Immature natural killer cell (primary cell): ENCODE data around the gene AZIN2. TPM values are rescaled to one million over a fixed set of nuclear protein-coding genes. Genes with fewer than 3 reads are reported as not detected.
A peak's percentile ranks its signal among the peaks of the same experiment; 100 is the strongest.
"Not testable (repeated sequence)": the region's sequence is repeated elsewhere in the genome, so short reads cannot be mapped to it uniquely, and the experiment has no call there.

Source experiments
- DNase-seq, 3 donors: peaks; one replicate each; pipeline ENCODE4 v3.0.0; 2022; ENCODE audit warnings: mixed read lengths in 1 of 3
- H3K27ac Mint-ChIP-seq, 6 donors: one replicate each; pipeline ENCODE4 v1.8.0; 2020; ENCODE audit warnings: mixed read lengths in 6 of 6, mild to moderate bottlenecking in 5 of 6, inconsistent platforms in 4 of 6, moderate library complexity in 3 of 6
- H3K27me3 Mint-ChIP-seq, 3 donors: one replicate each; pipeline ENCODE4 v1.8.0; 2020 to 2021; ENCODE audit warnings: low read depth in 3 of 3, mild to moderate bottlenecking in 3 of 3, mixed read lengths in 3 of 3, moderate library complexity in 3 of 3, inconsistent platforms in 1 of 3
- H3K36me3 Mint-ChIP-seq, 3 donors: one replicate each; pipeline ENCODE4 v1.8.0; 2020; ENCODE audit warnings: mixed read lengths in 3 of 3, inconsistent platforms in 2 of 3, mild to moderate bottlenecking in 2 of 3
- H3K4me1 Mint-ChIP-seq, 2 donors: one replicate each; pipeline ENCODE4 v1.8.0; 2020; ENCODE audit warnings: inconsistent platforms in 2 of 2, mild to moderate bottlenecking in 2 of 2, mixed read lengths in 2 of 2, moderate library complexity in 1 of 2
- H3K4me3 Mint-ChIP-seq, 5 donors: one replicate each; pipeline ENCODE4 v1.8.0; 2020; ENCODE audit warnings: mild to moderate bottlenecking in 5 of 5, mixed read lengths in 5 of 5, inconsistent platforms in 3 of 5, moderate library complexity in 3 of 5
- H3K9me3 Mint-ChIP-seq, 6 donors: one replicate each; pipeline ENCODE4 v1.8.0; 2020; ENCODE audit warnings: mild to moderate bottlenecking in 6 of 6, mixed read lengths in 6 of 6, inconsistent platforms in 4 of 6, moderate library complexity in 3 of 6
- polyA plus RNA-seq, 3 donors: library from polyadenylated mRNA; unstranded; fragments of 300-500 nt; fragmentation: Illumina TruSeq; gene quantifications; one replicate each; pipeline ENCODE4 v1.2.3, GENCODE V29; 2021

Gene AZIN2
- polyA plus RNA-seq, 3 donors from 2014 or later, result 1.6 to 2.9 (median 1.8) TPM

DNA sequence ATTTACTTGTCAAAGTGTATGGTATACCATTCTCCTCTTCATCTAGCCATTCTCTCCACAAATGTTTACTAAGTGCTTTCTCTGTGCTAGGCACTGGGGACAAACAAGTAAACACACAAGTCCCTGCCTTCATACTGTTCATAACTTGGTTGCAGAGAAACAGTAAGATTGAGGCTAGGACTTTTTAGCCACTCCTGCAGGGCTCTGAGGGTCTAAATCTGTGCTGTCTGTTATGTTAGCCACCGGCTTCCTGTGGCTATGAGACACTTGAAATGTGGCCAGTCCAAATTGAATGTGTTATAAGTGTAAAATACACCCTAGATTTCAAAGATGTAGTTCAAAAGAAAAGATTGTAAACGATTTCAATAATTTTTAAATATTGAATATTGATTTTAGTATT, 50.2 kb downstream of the AZIN2 start:
- Mint-ChIP-seq H3K9me3 (no peaks in the 10 kb centered on the region), H3K27ac (peak overlapping the region in 3 of 6 donors; percentile 9 to 61 (median 18)), H3K4me3 (peak overlapping the region in 4 of 5 donors; percentile 31 to 74 (median 40)), H3K27me3 (peaks cover 8 to 10% (median 10%) of the 10 kb centered on the region in 3 donors), H3K36me3 (peaks cover 6 to 15% (median 9%) of the 10 kb centered on the region in 3 donors), H3K4me1 (peaks cover 55 to 66% of the 10 kb centered on the region in 2 donors)
- DNase-seq, result peak; percentile 30 to 47 (median 39)

DNA sequence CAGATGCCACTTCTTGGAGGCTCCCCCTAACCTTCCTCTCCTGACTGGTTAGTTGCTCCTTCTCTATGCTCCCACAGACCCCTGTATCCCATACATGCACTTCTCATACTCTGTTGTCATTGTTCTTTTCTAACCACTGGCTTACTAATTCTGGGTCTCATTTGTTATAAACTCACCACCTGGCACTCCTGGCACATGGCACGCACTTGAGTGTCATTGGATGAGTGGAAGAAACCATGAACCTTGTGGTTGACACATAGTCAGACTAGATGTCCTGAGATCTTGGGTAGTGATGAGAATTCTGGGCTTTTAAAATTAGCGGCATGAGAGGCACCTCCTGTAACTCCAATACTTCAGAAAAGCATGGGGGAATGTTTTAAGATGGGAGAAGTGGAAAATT, 51.6 kb downstream of the AZIN2 start:
- peaks cover 41 to 53% of the 10 kb centered on the region in 2 donors for H3K4me1 Mint-ChIP-seq
- peak overlapping the region in 3 of 5 donors; percentile 0 to 27 (median 24) for H3K4me3 Mint-ChIP-seq
- no peak for DNase-seq
- H3K27me3 Mint-ChIP-seq, result peaks cover 3 to 4% (median 3%) of the 10 kb centered on the region in 3 donors
- no peak overlapping the region for H3K27ac Mint-ChIP-seq
- no peaks in the 10 kb centered on the region for H3K9me3 Mint-ChIP-seq
- peaks cover 6 to 15% (median 9%) of the 10 kb centered on the region in 3 donors for H3K36me3 Mint-ChIP-seq

DNA sequence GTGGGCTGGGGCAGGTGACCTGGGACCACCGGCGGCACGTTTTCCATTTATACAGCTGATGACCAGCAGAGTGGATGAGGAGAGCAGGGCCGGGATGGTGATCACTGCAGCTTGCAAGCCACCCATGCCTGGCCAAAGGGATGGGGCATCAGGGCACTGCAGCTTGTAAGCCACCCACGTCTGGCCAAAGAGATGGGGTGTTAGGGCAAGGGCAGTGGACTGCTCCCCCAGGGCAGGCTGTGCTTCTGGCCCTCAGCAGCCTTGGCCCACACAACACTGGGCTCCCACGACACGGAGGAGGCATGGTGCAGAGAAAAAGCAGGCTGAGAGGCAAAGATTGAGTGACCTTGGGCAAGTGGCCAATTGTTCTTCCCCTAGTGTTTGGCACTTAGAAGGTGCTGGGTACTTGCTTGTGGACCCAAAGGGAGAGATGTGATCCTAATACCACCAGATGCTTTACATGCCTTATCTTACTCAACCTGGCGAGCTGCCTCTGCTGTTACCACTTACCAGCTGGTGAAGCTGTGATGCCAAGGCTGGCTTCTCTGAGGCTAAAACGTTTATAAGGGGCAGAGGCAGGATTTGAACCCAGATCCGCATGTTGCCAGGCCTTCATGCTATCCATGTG, 52.6 kb downstream of the AZIN2 start:
- no peak for DNase-seq
- Mint-ChIP-seq H3K4me1 (peaks cover 33 to 42% of the 10 kb centered on the region in 2 donors), H3K4me3 (no peak overlapping the region), H3K27ac (no peak overlapping the region), H3K9me3 (no peaks in the 10 kb centered on the region), H3K27me3 (peaks cover under 1 to 4% (median 3%) of the 10 kb centered on the region in 3 donors), H3K36me3 (peaks cover 6 to 15% (median 9%) of the 10 kb centered on the region in 3 donors)

DNA sequence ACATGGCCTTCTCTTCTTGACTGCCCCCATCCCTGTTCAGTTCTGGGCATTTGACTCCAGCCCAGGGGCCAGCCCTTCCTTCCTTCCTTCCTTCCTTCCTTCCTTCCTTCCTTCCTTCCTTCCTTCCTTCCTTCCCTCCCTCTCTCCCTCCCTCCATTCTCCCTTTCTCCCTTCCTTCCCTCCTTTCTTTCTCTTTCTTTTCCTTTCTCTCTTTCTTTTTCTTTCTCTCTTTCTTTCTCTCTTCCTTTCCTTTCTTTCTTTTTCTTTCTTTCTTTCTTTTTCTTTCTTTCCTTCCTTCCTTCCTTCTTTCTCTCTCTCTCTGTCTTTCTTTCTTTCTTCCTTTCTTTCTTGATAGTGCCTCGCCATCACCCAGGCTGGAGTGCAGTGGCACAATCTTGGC, 55.1 kb downstream of the AZIN2 start:
- not testable (repeated sequence) for H3K9me3 Mint-ChIP-seq, H3K27ac Mint-ChIP-seq, H3K4me3 Mint-ChIP-seq, DNase-seq, H3K27me3 Mint-ChIP-seq
- H3K4me1 Mint-ChIP-seq, result peaks cover 14 to 19% of the 10 kb centered on the region in 2 donors
- H3K36me3 Mint-ChIP-seq, result peaks cover 6 to 15% (median 9%) of the 10 kb centered on the region in 3 donors

DNA sequence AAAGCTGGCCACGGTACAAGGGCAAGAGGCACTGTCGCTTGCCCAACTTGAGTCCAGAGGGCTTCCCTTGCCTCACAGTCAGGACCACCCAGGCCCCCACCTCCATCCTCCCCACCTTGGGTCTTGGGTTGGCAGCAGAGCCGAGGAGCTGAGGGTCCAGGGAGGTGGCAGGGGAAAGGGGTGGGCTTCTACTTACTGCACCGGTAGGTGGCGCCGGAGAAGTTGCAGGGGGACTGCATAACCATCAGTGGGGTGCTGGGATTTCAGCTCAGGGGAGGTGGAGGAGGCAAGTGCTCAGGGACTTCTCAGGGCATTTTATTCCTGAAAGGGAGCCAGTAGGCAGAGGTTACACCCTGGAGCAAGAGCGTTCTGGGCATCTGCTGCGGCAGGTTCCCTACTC, 56.8 kb downstream of the AZIN2 start:
- peaks cover 0 to 3% (median 2%) of the 10 kb centered on the region in 3 donors for H3K27me3 Mint-ChIP-seq

DNA sequence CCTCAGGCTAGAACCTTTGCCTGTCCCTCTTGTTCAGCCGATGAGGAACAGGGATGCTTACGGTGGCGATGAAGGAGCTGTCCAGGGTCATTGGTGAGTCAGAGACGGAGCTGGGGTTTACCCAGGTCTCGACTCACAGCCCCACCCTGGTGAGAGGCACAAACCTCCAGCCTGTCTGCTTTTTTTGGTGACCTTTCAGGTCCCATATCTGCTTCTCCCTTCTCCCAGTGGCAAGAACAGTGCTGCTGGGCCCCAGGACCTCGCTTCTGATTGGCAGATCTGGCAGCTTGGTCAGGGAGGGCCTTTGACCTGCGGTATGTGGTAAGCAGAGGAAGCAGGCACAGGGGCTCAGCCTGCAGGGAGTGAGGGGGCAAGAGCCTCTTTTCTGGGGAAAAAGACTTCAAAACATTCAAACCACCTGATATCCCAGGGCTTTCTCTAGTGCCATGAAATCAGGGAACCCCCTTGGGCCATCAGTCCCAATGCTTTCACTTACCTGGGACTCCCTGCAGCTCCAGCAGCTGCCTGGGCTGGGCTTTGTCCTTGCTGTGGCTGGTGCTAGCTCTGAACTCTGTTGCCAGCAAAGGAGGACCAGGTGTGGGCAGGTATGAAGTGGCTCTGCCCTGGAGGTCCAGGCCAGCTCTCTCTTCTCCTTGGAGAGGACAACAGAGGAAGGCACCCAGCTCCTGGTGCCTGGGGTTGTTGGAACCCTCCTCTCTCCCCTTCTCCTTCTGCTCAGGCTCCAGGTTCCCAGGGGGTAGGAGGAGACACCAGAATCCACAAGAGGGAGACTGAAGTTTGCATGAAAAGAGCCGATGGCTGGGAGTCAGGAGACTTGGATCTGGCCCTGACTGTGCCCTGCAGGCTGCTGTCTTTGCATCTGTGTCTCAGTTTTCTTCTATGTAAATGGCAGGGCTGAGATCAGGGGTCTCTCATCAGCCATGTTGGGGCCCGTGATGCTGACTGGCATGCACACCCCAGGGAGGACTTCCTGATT, 59.5 kb downstream of the AZIN2 start:
- no peak overlapping the region for H3K27ac Mint-ChIP-seq
- H3K4me3 Mint-ChIP-seq, result no peak overlapping the region
- DNase-seq, result no peak
- peaks cover 0 to 9% (median 8%) of the 10 kb centered on the region in 3 donors for H3K36me3 Mint-ChIP-seq
- no peaks in the 10 kb centered on the region for H3K4me1 Mint-ChIP-seq
- H3K9me3 Mint-ChIP-seq, result no peaks in the 10 kb centered on the region
- peaks cover 0 to 2% (median 0%) of the 10 kb centered on the region in 3 donors for H3K27me3 Mint-ChIP-seq

More for the DNA sequence above, 56.8 kb downstream of the AZIN2 start:
- Mint-ChIP-seq H3K36me3 (peaks cover 6 to 9% (median 6%) of the 10 kb centered on the region in 3 donors), H3K4me3 (no peak overlapping the region), H3K27ac (no peak overlapping the region), H3K9me3 (no peaks in the 10 kb centered on the region), H3K4me1 (peaks cover 0 to 2% of the 10 kb centered on the region in 2 donors)
- peak in 2 of 3 donors; percentile 20 to 22 for DNase-seq

DNA sequence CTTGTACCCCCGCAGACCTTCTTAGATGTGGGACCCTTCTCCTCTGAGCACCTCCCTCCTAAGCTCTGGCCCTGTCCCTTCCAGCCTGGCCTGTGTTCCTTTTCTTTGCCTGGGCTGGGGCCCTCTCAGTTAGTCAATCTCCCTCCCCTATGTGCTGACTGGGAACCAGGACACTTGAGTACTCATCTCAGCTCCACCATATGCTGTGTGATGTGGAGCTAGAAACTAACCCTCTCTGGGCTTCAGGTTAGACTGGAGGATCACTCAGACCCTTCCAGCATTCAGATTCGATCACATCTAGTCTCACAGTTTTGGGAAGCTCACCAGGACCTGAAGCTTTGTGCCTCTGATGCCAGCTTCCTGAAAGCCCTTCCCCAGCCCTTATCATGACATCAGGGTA, 60.3 kb downstream of the AZIN2 start:
- H3K4me1 Mint-ChIP-seq, result no peaks in the 10 kb centered on the region
- no peak overlapping the region for H3K4me3 Mint-ChIP-seq
- no peak for DNase-seq
- peak overlapping the region in 1 of 6 donors; percentile 10 for H3K27ac Mint-ChIP-seq
- H3K27me3 Mint-ChIP-seq, result peaks cover 0 to 2% (median 0%) of the 10 kb centered on the region in 3 donors
- H3K9me3 Mint-ChIP-seq, result no peaks in the 10 kb centered on the region
- peaks cover 0 to 10% (median 5%) of the 10 kb centered on the region in 3 donors for H3K36me3 Mint-ChIP-seq

DNA sequence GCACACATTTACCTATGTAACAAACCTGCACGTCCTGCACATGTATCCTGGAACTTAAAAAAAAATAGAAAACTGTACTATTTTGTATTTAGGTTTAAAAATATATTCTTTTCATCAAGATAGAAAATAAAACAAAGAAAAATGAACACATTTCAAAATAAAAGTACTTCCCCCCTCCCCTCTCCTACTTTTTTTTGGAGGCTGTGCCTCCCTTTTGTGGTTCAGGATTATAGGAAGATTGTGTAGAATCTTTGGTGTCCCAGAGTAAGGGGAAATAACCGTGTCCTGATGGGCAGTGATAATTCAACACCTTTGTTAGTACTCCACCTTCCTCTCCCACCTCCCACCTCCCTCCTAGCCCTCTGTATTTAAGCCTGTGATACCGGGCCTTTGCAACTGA, 60.8 kb downstream of the AZIN2 start:
- Mint-ChIP-seq H3K27ac (no peak overlapping the region), H3K4me1 (no peaks in the 10 kb centered on the region), H3K36me3 (peaks cover 2 to 15% (median 8%) of the 10 kb centered on the region in 3 donors), H3K27me3 (peaks cover 0 to 2% (median 0%) of the 10 kb centered on the region in 3 donors), H3K4me3 (no peak overlapping the region), H3K9me3 (no peaks in the 10 kb centered on the region)
- DNase-seq, result no peak

DNA sequence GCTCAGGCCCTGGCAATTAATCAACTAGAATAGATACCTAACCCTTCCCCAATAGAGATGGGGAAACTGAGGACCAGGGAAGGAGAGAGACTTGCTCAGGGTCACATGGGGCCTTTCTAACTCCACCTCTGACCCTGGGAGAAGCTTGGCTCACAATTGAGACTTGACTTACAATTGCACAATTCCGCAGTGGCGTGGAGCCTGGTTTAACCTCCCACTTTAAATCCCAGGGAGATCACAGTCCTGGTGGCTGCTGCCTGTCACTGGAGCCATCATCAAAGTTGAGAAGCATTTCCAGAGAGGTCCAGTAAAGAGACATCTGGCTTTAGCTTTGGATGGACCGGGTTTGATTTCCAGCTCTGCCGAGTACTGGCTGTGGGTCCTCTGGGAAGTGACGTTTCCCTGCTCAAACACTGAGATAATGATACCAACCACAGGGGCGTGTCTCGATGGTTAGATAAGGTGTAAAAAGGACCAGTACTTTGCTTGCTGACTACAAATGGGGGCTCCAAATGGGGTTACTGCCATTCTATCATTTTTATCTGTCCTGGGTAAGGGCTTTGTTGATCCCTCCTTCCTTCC, 61.6 kb downstream of the AZIN2 start:
- Mint-ChIP-seq H3K4me3 (no peak overlapping the region), H3K36me3 (peaks cover 4 to 18% (median 9%) of the 10 kb centered on the region in 3 donors), H3K4me1 (no peaks in the 10 kb centered on the region), H3K27ac (no peak overlapping the region), H3K27me3 (peaks cover 0 to 2% (median 0%) of the 10 kb centered on the region in 3 donors), H3K9me3 (no peaks in the 10 kb centered on the region)
- DNase-seq, result no peak

DNA sequence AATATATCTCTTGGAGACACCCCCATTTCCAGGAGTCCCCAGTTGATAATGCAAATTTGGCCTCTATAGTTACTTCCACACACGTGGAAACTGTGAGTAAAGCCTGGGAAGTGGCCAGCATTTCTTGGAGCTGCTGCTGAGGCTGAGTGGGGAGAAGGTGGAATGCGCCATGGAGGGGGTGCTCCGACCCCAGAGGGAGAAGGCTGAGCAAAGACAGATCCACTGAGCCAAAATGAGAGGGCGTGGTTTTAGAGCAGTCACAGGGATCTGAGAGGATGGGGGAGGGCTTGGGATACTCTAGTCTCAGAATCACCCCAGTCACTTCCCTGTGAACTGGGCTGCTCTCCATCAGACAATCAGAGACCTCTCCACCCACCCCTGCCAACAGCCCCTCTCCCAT, 62.2 kb downstream of the AZIN2 start:
- Mint-ChIP-seq H3K36me3 (peaks cover 4 to 18% (median 9%) of the 10 kb centered on the region in 3 donors), H3K4me1 (no peaks in the 10 kb centered on the region), H3K27ac (no peak overlapping the region), H3K9me3 (no peaks in the 10 kb centered on the region), H3K27me3 (peaks cover 0 to 2% (median 0%) of the 10 kb centered on the region in 3 donors), H3K4me3 (no peak overlapping the region)
- no peak for DNase-seq

DNA sequence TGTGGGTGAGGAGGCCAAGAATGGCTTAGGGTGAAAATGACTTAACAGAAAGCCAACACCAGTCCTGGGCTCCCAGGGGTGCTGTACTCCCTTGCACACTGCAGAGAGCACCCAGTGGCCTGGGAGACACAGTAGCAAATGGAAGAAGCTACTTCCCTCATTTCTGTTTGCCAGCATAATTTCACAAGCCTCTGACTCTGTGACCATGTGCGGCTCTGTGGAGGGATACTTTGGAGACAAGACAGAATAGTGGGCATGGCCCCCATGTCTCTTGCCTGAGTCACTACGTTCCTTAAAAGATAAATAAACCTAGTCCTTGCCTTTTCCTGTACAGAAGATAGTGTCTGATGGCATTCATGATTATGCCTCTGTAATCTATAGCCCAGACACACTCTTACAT, 62.7 kb downstream of the AZIN2 start:
- Mint-ChIP-seq H3K9me3 (no peaks in the 10 kb centered on the region), H3K4me1 (no peaks in the 10 kb centered on the region), H3K27me3 (peaks cover 0 to 2% (median 0%) of the 10 kb centered on the region in 3 donors), H3K36me3 (peaks cover 4 to 18% (median 9%) of the 10 kb centered on the region in 3 donors), H3K27ac (no peak overlapping the region), H3K4me3 (no peak overlapping the region)
- DNase-seq, result no peak

DNA sequence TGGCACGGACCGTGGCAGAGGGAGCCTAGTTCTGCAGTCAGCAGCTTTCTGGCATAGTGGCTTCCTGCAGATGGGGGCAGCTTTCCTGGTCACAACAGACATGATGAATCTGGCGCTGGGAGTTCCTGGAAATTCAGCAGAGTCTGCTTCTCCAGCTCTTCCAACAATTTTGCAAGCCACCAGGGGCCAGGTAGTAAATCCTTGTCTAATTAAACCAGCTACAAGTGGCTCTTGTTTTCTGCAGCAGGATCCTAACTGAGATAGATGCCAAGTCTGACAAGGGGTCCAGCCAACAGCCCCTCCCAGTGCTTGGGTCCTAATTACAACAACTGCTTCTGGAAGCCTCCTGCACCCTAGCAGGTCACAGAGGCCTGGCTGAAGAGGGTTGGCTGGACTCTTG, 65.0 kb downstream of the AZIN2 start:
- Mint-ChIP-seq H3K27me3 (no peaks in the 10 kb centered on the region), H3K4me1 (no peaks in the 10 kb centered on the region), H3K27ac (no peak overlapping the region), H3K36me3 (peaks cover 4 to 21% (median 9%) of the 10 kb centered on the region in 3 donors), H3K9me3 (no peaks in the 10 kb centered on the region), H3K4me3 (no peak overlapping the region)
- DNase-seq, result no peak

DNA sequence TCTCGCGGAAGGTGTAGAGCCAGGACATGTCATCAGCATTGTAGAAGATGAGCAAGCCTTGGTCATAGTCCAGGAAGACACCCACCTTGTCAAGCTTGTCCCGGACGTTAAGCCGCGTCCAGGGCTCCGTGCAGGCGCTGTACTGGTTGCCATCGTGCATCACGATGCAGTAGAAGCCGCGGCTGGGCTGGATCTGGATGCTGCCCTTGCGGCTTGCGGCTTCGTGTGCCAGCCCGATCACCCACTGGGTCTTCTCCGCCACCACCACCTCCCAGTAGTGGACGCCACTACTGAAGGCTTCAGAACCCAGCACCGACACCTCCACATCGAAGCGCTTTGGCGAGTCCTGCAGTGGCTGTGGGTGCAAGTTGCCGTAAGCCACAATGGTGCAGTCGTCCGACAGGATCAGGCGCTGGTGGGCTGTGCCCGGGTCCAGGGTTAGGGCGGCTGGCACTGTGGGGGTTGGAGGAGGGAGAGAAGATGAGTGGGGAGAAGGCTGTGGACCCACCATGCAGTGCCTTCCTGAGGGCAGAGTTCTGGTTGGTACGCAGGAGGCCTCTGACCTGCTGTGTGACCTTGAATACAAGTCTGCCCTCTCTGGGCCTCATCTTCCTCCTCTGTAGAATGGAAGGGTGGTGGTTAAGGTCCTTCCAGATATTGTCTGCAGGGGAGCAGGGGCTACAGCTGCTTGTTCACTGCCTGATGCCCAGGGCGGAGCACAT, 66.5 kb downstream of the AZIN2 start:
- no peak for DNase-seq
- Mint-ChIP-seq H3K36me3 (peaks cover 4 to 23% (median 10%) of the 10 kb centered on the region in 3 donors), H3K4me1 (no peaks in the 10 kb centered on the region), H3K9me3 (no peaks in the 10 kb centered on the region), H3K4me3 (no peak overlapping the region), H3K27ac (peak overlapping the region in 1 of 6 donors; percentile 32), H3K27me3 (no peaks in the 10 kb centered on the region)
